Measurements from ENCODE around the gene OTOF.

The OTOF gene

GRCh38 chr2:26481706-26482105, 3.8 kb upstream of the OTOF start:
- TF ChIP-seq TAF1 (IDR thresholded peaks at IDR 0.05; ENCODE audit: borderline replicate concordance, insufficient read depth, low read length) (no peak), POLR2AphosphoS5 (IDR thresholded peaks at IDR 0.05; ENCODE audit: low read depth, low read length) (no peak), REST (IDR thresholded peaks at IDR 0.05; ENCODE audit: insufficient read depth in 1 of 2, low read depth in 2 of 2, low read length in 2 of 2) (no peak), SIN3A (IDR thresholded peaks at IDR 0.05; ENCODE audit: borderline replicate concordance, insufficient read depth, low read length) (no peak), FOXP2 (optimal IDR thresholded peaks at IDR 0.05; ENCODE audit: borderline replicate concordance, extremely low read depth, extremely low read length, insufficient read depth) (no peak)

GRCh38 chr2:26480566-26481423, 2.9 kb upstream of the OTOF start:
- TF ChIP-seq FOXP2 (optimal IDR thresholded peaks at IDR 0.05; ENCODE audit: borderline replicate concordance, extremely low read depth, extremely low read length, insufficient read depth) (no peak), POLR2AphosphoS5 (IDR thresholded peaks at IDR 0.05; ENCODE audit: low read depth, low read length) (no peak), REST (IDR thresholded peaks at IDR 0.05; ENCODE audit: insufficient read depth in 1 of 2, low read depth in 2 of 2, low read length in 2 of 2) (no peak), TAF1 (IDR thresholded peaks at IDR 0.05; ENCODE audit: borderline replicate concordance, insufficient read depth, low read length) (no peak), SIN3A (IDR thresholded peaks at IDR 0.05; ENCODE audit: borderline replicate concordance, insufficient read depth, low read length) (no peak)

- TF ChIP-seq REST (IDR thresholded peaks at IDR 0.05; ENCODE audit: insufficient read depth in 1 of 2, low read depth in 2 of 2, low read length in 2 of 2) (no peak), POLR2AphosphoS5 (IDR thresholded peaks at IDR 0.05; ENCODE audit: low read depth, low read length) (no peak)
These were observed 2.1 kb upstream of the OTOF start for GRCh38 chr2:26479789-26480565.

- no peak for TF ChIP-seq FOXP2 (optimal IDR thresholded peaks at IDR 0.05; ENCODE audit: borderline replicate concordance, extremely low read depth, extremely low read length, insufficient read depth)
These were observed 1.3 kb upstream of the OTOF start for GRCh38 chr2:26479131-26479788.

GRCh38 chr2:26478366-26478765, 442 bp upstream of the OTOF start:
- TF ChIP-seq REST (IDR thresholded peaks at IDR 0.05; ENCODE audit: insufficient read depth in 1 of 2, low read depth in 2 of 2, low read length in 2 of 2) (no peak), POLR2AphosphoS5 (IDR thresholded peaks at IDR 0.05; ENCODE audit: low read depth, low read length) (no peak), SIN3A (IDR thresholded peaks at IDR 0.05; ENCODE audit: borderline replicate concordance, insufficient read depth, low read length) (no peak), FOXP2 (optimal IDR thresholded peaks at IDR 0.05; ENCODE audit: borderline replicate concordance, extremely low read depth, extremely low read length, insufficient read depth) (no peak), TAF1 (IDR thresholded peaks at IDR 0.05; ENCODE audit: borderline replicate concordance, insufficient read depth, low read length) (no peak)

Measured in PFSK-1 (cell line).